DLD1 (cell line): Measurements from ENCODE around the gene FGF9.

Experiments used
- in situ Hi-C: cut with HindIII; loops from 2 replicates; pipeline ENCODE4 v1.10.0; 2017; ENCODE audit warnings: low sequenced_read_pairs

The FGF9 gene

GRCh38 chr13:21752501-21752900, 81.6 kb downstream of the FGF9 start:
- in situ Hi-C loops: no loop called here

- in situ Hi-C loops: no loop called here
These were observed 82.3 kb downstream of the FGF9 start for GRCh38 chr13:21753117-21753729.
